Measurements from ENCODE around the gene COBL. TPM values are rescaled to one million over a fixed set of nuclear protein-coding genes. Genes with fewer than 3 reads are reported as not detected.

Gene COBL
- total and polyA plus RNA-seq, 10 of the 15 experiments (the other 5 are each of a cell fraction or from before 2014, with no cell fraction given): 0.21 TPM; not detected in 9

DNA sequence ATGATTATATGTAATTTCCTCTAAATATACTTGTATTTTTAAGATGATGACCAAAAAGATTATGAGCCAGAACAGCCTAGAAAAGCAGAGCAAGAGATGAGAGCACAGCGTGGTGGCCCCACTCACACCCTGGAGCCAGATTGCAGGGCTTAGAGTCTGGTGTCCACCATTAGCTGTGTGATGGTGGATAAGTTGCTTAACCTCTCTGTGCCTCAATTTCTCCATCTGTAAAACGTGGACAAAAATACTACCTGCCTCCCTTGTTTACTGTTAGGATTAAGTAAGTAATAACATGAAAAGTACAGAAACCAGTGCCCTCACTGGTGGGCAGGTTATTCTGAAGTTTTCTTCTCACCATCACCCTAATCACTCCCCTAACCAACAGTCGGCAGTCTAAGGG lies 212.3 kb downstream of the COBL start (continued):
- TF ChIP-seq, protein P1, sequence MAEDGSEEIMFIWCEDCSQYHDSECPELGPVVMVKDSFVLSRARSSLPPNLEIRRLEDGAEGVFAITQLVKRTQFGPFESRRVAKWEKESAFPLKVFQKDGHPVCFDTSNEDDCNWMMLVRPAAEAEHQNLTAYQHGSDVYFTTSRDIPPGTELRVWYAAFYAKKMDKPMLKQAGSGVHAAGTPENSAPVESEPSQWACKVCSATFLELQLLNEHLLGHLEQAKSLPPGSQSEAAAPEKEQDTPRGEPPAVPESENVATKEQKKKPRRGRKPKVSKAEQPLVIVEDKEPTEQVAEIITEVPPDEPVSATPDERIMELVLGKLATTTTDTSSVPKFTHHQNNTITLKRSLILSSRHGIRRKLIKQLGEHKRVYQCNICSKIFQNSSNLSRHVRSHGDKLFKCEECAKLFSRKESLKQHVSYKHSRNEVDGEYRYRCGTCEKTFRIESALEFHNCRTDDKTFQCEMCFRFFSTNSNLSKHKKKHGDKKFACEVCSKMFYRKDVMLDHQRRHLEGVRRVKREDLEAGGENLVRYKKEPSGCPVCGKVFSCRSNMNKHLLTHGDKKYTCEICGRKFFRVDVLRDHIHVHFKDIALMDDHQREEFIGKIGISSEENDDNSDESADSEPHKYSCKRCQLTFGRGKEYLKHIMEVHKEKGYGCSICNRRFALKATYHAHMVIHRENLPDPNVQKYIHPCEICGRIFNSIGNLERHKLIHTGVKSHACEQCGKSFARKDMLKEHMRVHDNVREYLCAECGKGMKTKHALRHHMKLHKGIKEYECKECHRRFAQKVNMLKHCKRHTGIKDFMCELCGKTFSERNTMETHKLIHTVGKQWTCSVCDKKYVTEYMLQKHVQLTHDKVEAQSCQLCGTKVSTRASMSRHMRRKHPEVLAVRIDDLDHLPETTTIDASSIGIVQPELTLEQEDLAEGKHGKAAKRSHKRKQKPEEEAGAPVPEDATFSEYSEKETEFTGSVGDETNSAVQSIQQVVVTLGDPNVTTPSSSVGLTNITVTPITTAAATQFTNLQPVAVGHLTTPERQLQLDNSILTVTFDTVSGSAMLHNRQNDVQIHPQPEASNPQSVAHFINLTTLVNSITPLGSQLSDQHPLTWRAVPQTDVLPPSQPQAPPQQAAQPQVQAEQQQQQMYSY (CRISPR knock-in tag; IDR thresholded peaks at IDR 0.05): no peak
- TF ChIP-seq EED (IDR thresholded peaks at IDR 0.05; ENCODE audit: low read depth): no peak
- TF ChIP-seq, protein P2, sequence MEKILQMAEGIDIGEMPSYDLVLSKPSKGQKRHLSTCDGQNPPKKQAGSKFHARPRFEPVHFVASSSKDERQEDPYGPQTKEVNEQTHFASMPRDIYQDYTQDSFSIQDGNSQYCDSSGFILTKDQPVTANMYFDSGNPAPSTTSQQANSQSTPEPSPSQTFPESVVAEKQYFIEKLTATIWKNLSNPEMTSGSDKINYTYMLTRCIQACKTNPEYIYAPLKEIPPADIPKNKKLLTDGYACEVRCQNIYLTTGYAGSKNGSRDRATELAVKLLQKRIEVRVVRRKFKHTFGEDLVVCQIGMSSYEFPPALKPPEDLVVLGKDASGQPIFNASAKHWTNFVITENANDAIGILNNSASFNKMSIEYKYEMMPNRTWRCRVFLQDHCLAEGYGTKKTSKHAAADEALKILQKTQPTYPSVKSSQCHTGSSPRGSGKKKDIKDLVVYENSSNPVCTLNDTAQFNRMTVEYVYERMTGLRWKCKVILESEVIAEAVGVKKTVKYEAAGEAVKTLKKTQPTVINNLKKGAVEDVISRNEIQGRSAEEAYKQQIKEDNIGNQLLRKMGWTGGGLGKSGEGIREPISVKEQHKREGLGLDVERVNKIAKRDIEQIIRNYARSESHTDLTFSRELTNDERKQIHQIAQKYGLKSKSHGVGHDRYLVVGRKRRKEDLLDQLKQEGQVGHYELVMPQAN (conservative IDR thresholded peaks at IDR 0.05): no peak
- no peak for TF ChIP-seq RAD21 (IDR thresholded peaks at IDR 0.05; ENCODE audit: insufficient read depth, low read depth, low read length)
- TF ChIP-seq ATF3 (IDR thresholded peaks at IDR 0.05; ENCODE audit: borderline replicate concordance, extremely low read depth, low read depth, low read length): no peak
- TF ChIP-seq SIN3A (IDR thresholded peaks at IDR 0.05; ENCODE audit: low read depth, low read length): no peak

DNA sequence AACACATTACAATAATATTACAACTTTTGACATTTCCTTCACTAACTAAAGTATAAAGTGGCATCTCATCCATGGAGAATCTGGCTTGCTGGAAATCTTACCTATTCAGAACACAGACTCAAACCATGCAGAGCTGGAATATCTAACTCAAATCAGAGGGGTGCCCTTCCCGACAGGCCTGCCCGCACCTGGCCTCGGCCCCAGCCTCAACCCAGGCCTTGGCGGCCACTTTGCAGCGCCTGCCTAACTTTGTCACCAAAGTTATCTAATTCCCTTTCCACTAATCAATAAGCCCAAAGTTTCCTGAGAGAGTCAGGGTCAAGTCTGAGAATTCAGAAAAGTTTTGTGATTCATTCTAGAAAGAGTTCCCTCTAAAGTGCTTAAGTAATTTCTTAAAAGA lies 212.9 kb downstream of the COBL start:
- no peaks in the 10 kb centered on the region for H3K36me3 ChIP-seq (ENCODE audit: control insufficient read depth in 2 of 2, insufficient read depth in 2 of 2, low read length in 1 of 2)
- no peak overlapping the region for H3K27ac ChIP-seq (ENCODE audit: control insufficient read depth, insufficient read depth)
- H2AFZ ChIP-seq (ENCODE audit: control insufficient read depth, low read depth, low read length): no peak overlapping the region
- no peaks in the 10 kb centered on the region for H3K9me3 ChIP-seq (replicated peaks; ENCODE audit: control insufficient read depth, insufficient read depth, low read length)
- WGBS (ENCODE audit: insufficient coverage, insufficient replicate concordance, low lambda C conversion rate, missing lambda C conversion rate): 78% methylated on average over 5 of the region's 5 CpGs
- no peaks in the 10 kb centered on the region for H3K27me3 ChIP-seq (replicated peaks in 1 of 2; ENCODE audit: control insufficient read depth in 2 of 2, insufficient read depth in 2 of 2, low read length in 1 of 2)
- no peak overlapping the region for H3K4me3 ChIP-seq
- DNase-seq (ENCODE audit: low read depth, low spot score) (no peak), FAIRE-seq (no peak), ATAC-seq (no peak)
- intact Hi-C loops (cut with micrococcal nuclease; ENCODE audit: unreplicated experiment) (no loop called here), in situ Hi-C loops (cut with MboI) (no loop called here)
- no peaks in the 10 kb centered on the region for H3K4me1 ChIP-seq (ENCODE audit: control insufficient read depth, insufficient read depth, low read length)
- H3K4me2 ChIP-seq (ENCODE audit: control insufficient read depth, insufficient read depth): no peak overlapping the region
- RAD21 ChIA-PET (ENCODE audit: unreplicated experiment): no interaction called here
- SMC1A ChIA-PET (ENCODE audit: uncharacterized antibody, unreplicated experiment): no interaction called here
- H3K79me2 ChIP-seq (ENCODE audit: control insufficient read depth, insufficient read depth, low read length): no peaks in the 10 kb centered on the region
- H3K9ac ChIP-seq (ENCODE audit: control insufficient read depth, insufficient read depth, low read length): no peak overlapping the region
- H4K20me1 ChIP-seq (ENCODE audit: control insufficient read depth, insufficient read depth): no peaks in the 10 kb centered on the region
- CTCF ChIA-PET: interaction anchor here (1.2 kb wide), 1 partner anchor 50 kb away, joined by 3 read pairs; no protein-coding TSS in a partner anchor
- POLR2A ChIA-PET: no interaction called here
- BruUV-seq (replicated peaks): no TSS peak
- TF ChIP-seq ZBTB33 (IDR thresholded peaks at IDR 0.05) (no peak), ZSCAN29 (IDR thresholded peaks at IDR 0.05) (no peak), WRNIP1 (IDR thresholded peaks at IDR 0.05; ENCODE audit: borderline replicate concordance, low read depth, low read length) (no peak), DPF2 (IDR thresholded peaks at IDR 0.05) (no peak), SRF (IDR thresholded peaks at IDR 0.05; ENCODE audit: low read depth in 2 of 2, low read length in 2 of 2) (no peak), SP1 (IDR thresholded peaks at IDR 0.05; ENCODE audit: low read depth, low read length) (no peak), SPI1 (IDR thresholded peaks at IDR 0.05; ENCODE audit: borderline replicate concordance, insufficient read depth, low read depth, low read length) (no peak), SREBF1 (IDR thresholded peaks at IDR 0.05; ENCODE audit: low read length) (no peak)

Data from GM12878 (cell line).